GM19023 (cell line): ENCODE results near the gene ELL.

Experiments
- ATAC-seq: cut with Tn5 transposase; IDR thresholded peaks from one replicate; pipeline ENCODE4 v1.9.1; 2021; ENCODE audit warnings: mild to moderate bottlenecking, moderate library complexity; ENCODE audit not compliant: unreplicated experiment

Gene ELL

GRCh38 chr19:18450021-18450930 lies 71.6 kb downstream of the ELL start:
- ATAC-seq = no peak

GRCh38 chr19:18449552-18449951 lies 72.3 kb downstream of the ELL start:
- no peak for ATAC-seq

GRCh38 chr19:18446811-18447359 lies 75.0 kb downstream of the ELL start:
- ATAC-seq = no peak

GRCh38 chr19:18446145-18446810 lies 75.6 kb downstream of the ELL start:
- no peak for ATAC-seq

- ATAC-seq = no peak
Observed at GRCh38 chr19:18445262-18445948, 76.5 kb downstream of the ELL start.

- ATAC-seq = no peak
Observed at GRCh38 chr19:18444513-18444912, 77.4 kb downstream of the ELL start.

GRCh38 chr19:18443831-18444230 lies 78.0 kb downstream of the ELL start:
- ATAC-seq = no peak

GRCh38 chr19:18443406-18443805 lies 78.5 kb downstream of the ELL start:
- ATAC-seq = no peak

GRCh38 chr19:18442941-18443340 lies 78.9 kb downstream of the ELL start:
- ATAC-seq = no peak

- ATAC-seq = no peak
Observed at GRCh38 chr19:18441804-18442788, 79.8 kb downstream of the ELL start.

GRCh38 chr19:18440936-18441803 lies 80.7 kb downstream of the ELL start:
- no peak for ATAC-seq

- no peak for ATAC-seq
Observed at GRCh38 chr19:18440415-18440877, 81.4 kb downstream of the ELL start.

- no peak for ATAC-seq
Observed at GRCh38 chr19:18439910-18440237, 82.0 kb downstream of the ELL start.

GRCh38 chr19:18439025-18439909 lies 82.6 kb downstream of the ELL start:
- ATAC-seq = no peak

- no peak for ATAC-seq
Observed at GRCh38 chr19:18438331-18439024, 83.4 kb downstream of the ELL start.

- no peak for ATAC-seq
Observed at GRCh38 chr19:18437491-18438330, 84.2 kb downstream of the ELL start, which contains the start of gene ISYNA1. Gene ISYNA1, minus strand, starts transcription at chr19:18438133. Its CDS starts 154 bp downstream, at chr19:18437979.
